ENCODE data around the gene LAMA3. TPM values are rescaled to one million over a fixed set of nuclear protein-coding genes. Genes with fewer than 3 reads are reported as not detected.

Gene LAMA3
- total and polyA plus RNA-seq, 2 donors (not counting 3 experiments of a cell fraction or from before 2014, with no cell fraction given) = 2.6 to 12.3 TPM

GRCh38 chr18:23938901-23939341 is 249.7 kb downstream of the LAMA3 start:
- H3K9me1 ChIP-seq (replicated peaks; ENCODE audit: control insufficient read depth, extremely low read depth, insufficient read depth, low read length) = no peaks in the 10 kb centered on the region
- H3K79me2 ChIP-seq (ENCODE audit: control insufficient read depth, insufficient read depth, low read length) = no peaks in the 10 kb centered on the region
- no peaks in the 10 kb centered on the region for H3K27me3 ChIP-seq (ENCODE audit: control insufficient read depth in 2 of 2, insufficient read depth in 2 of 2, low read length in 2 of 2)
- FAIRE-seq (no peak), DNase-seq (ENCODE audit: low read depth, low spot score) (no peak)
- H3K4me3 ChIP-seq (replicated peaks in 1 of 3; ENCODE audit: insufficient read depth in 1 of 3, low read depth in 1 of 3, low read length in 3 of 3) = no peak overlapping the region
- H3K4me1 ChIP-seq (ENCODE audit: control insufficient read depth, extremely low read depth, insufficient read depth, low read length) = no peaks in the 10 kb centered on the region
- ChIA-PET POLR2A (no interaction called here), CTCF (interaction anchor here (1.2 to 1.8 kb wide), 2 partner anchors 13 to 20 kb away, joined by 5 read pairs; no protein-coding TSS in a partner anchor)
- intact Hi-C loops (cut with micrococcal nuclease) = no loop called here
- no peak overlapping the region for H3K27ac ChIP-seq (ENCODE audit: insufficient read depth, low read depth, low read length)
- H3K36me3 ChIP-seq (ENCODE audit: control insufficient read depth in 2 of 2, extremely low read depth in 1 of 2, insufficient read depth in 2 of 2, low read length in 2 of 2) = no peaks in the 10 kb centered on the region
- BruUV-seq (replicated peaks) = no TSS peak
- no peak overlapping the region for H3K4me2 ChIP-seq (ENCODE audit: insufficient read depth, low read length)
- H3K9me3 ChIP-seq (replicated peaks; ENCODE audit: control insufficient read depth, insufficient read depth, low read length) = no peaks in the 10 kb centered on the region
- no peaks in the 10 kb centered on the region for H4K20me1 ChIP-seq (replicated peaks; ENCODE audit: control insufficient read depth, extremely low read depth, insufficient read depth, low read length)
- TF ChIP-seq, protein P1, sequence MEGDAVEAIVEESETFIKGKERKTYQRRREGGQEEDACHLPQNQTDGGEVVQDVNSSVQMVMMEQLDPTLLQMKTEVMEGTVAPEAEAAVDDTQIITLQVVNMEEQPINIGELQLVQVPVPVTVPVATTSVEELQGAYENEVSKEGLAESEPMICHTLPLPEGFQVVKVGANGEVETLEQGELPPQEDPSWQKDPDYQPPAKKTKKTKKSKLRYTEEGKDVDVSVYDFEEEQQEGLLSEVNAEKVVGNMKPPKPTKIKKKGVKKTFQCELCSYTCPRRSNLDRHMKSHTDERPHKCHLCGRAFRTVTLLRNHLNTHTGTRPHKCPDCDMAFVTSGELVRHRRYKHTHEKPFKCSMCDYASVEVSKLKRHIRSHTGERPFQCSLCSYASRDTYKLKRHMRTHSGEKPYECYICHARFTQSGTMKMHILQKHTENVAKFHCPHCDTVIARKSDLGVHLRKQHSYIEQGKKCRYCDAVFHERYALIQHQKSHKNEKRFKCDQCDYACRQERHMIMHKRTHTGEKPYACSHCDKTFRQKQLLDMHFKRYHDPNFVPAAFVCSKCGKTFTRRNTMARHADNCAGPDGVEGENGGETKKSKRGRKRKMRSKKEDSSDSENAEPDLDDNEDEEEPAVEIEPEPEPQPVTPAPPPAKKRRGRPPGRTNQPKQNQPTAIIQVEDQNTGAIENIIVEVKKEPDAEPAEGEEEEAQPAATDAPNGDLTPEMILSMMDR (IDR thresholded peaks at IDR 0.05; ENCODE audit: extremely low read depth in 1 of 2, insufficient read depth in 1 of 2, low read depth in 1 of 2, low read length in 2 of 2) = no peak
- TF ChIP-seq JUN (IDR thresholded peaks at IDR 0.05; ENCODE audit: borderline replicate concordance, insufficient read depth, insufficient read length, low read depth) (no peak), FOS (IDR thresholded peaks at IDR 0.05; ENCODE audit: borderline replicate concordance, insufficient read depth, low read length) (no peak), MAX (IDR thresholded peaks at IDR 0.05; ENCODE audit: insufficient read depth, insufficient read length) (no peak), POLR2A (IDR thresholded peaks at IDR 0.05; ENCODE audit: low read depth, low read length) (no peak), GATA2 (IDR thresholded peaks at IDR 0.05; ENCODE audit: insufficient read depth, insufficient read length, low read depth, low read length) (no peak), EZH2 (IDR thresholded peaks at IDR 0.05; ENCODE audit: borderline replicate concordance, low read depth, low read length, severe bottlenecking) (no peak), MYC (IDR thresholded peaks at IDR 0.05; ENCODE audit: low read depth, low read length) (no peak), POLR2AphosphoS5 (IDR thresholded peaks at IDR 0.05; ENCODE audit: insufficient read depth, low read depth, low read length) (no peak)
- dilution Hi-C loops (cut with MboI; ENCODE audit: extremely low pct_ligation_motif_present, low sequenced_read_pairs) = no loop called here
- H3K9ac ChIP-seq (replicated peaks; ENCODE audit: extremely low read depth, insufficient read depth, low read length) = no peak overlapping the region
- no peak overlapping the region for H2AFZ ChIP-seq (ENCODE audit: low read depth, low read length)

Measured in endothelial cell of umbilical vein (primary cell).